CD4-positive, alpha-beta T cell treated with Interleukin-6 at 100 ng/mL for 8 hours (primary cell): ENCODE measurements around the gene CIDEA.
"Not testable (repeated sequence)": the region's sequence is repeated elsewhere in the genome, so short reads cannot be mapped to it uniquely, and the experiment has no call there.

Experiments used
- DNase-seq: peaks from one replicate; pipeline ENCODE4 v3.0.0-alpha.2; 2020; ENCODE audit warnings: mixed read lengths, low spot score

Gene CIDEA

DNA sequence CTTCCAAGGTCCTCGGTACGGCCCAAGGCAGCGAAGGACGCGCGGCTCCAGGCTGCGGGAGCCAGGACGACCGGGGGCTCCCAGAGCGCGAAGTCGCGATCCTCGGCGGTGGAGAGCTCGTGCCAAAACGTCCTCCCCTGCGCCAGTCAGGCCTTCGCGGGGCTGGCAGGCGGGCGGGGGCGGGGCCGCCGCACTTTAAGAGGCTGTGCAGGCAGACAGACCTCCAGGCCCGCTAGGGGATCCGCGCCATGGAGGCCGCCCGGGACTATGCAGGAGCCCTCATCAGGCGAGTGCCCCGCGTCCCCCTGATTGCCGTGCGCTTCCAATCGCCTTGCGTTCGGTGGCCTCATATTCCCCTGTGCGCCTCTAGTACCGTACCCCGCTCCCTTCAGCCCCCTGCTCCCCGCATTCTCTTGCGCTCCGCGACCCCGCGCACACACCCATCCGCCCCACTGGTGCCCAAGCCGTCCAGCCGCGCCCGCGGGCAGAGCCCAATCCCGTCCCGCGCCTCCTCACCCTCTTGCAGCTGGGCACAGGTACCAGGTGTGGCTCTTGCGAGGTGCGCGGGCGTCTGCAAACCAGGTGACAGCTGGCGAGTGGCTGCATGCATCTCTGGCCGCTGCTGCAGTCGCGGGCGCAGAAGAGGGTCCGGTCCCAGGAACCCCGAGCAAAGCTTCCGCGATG, at the start of gene CIDEA:
Gene CIDEA (plus strand): TSS at position 226 of the 684 bp plus-strand sequence. CDS start 23 bp downstream, at position 249.
- DNase-seq, result no peak

GRCh38 chr18:12208296-12209153, 45.6 kb upstream of the CIDEA start:
- DNase-seq, result not testable (repeated sequence)

- not testable (repeated sequence) for DNase-seq
Observed at GRCh38 chr18:12212308-12212707, 41.9 kb upstream of the CIDEA start.

GRCh38 chr18:12214296-12215005, 39.7 kb upstream of the CIDEA start:
- DNase-seq, result not testable (repeated sequence)

DNA sequence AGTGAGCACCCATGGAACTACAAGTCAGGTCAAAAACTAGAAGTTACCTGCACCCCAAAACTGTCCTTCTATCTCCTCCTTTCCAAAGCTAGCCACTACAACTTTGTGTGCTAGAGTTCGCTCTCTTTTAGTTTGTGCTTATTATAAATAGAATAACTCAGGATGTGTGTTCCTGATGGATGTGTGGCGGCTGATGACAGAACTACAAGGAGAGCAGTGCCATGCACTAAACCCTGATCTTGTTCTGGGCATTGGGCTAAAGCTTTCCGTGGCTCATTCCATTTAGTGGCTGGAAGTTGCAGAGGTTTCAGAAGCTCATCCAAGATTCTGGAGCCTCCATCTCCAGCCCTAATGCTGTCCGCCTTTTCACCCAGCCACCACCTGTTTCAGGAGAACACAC, 37.7 kb upstream of the CIDEA start:
- not testable (repeated sequence) for DNase-seq

- DNase-seq, result not testable (repeated sequence)
Observed at GRCh38 chr18:12218603-12219002, 35.6 kb upstream of the CIDEA start.

- DNase-seq, result not testable (repeated sequence)
Observed at GRCh38 chr18:12222041-12222440, 32.1 kb upstream of the CIDEA start.

DNA sequence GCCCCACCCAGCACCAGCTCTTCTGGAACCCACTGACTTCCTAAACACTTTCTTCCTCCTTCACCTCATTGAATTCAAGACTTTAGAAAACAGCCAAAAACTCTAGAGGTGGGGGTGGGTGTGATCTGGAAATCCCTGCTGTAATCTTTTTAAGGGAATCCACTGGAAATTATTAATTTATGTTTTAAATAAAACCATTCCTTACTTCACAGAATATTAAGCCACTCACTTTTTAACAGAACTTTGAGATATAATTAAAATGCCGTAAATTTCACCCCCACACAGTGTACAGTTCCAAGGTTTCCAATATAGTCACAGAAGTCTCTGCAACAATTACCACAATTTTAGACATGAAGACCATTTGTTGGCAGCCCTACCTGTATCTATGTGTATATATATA, 30.8 kb upstream of the CIDEA start:
- not testable (repeated sequence) for DNase-seq

DNA sequence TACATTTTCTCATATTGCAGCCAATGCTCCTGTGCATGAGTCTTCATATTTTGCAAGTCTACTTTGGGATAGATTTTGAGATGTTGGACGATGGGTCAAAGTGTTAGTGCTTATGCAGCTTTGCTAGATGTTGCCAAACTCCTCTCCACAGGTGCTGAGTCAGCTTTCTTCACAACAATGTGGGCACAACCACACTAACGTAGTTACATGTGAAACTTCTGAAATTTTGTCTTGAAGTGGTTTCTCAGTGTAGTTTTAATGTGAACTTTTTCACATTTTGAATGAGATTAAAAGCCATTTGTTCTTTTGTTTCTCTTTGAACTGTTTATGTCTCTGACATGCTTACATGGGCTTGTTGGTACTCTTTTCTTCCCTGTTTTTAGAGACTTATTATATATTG, 27.4 kb upstream of the CIDEA start:
- not testable (repeated sequence) for DNase-seq

GRCh38 chr18:12227399-12228186, 26.6 kb upstream of the CIDEA start:
- not testable (repeated sequence) for DNase-seq

GRCh38 chr18:12228308-12228707, 25.9 kb upstream of the CIDEA start:
- not testable (repeated sequence) for DNase-seq

DNA sequence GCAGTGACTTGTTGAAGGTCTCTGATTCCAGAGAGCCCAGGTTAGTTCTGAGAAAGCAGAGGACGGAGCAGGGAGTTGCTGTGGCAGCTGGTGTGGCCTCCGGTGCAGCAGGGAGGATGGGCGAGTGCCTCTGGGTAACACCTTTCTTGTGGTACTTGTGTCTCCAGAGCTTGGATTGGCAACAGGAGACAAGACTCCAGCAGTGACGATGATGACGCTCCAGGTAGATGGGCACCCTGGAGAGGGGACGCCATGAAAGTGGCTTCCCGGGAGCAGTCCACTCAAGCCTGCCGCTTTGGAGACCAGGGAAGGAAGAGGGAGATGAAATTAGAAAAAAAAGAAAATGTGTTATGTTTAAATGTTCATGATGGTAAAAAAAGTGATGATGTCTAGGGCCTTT, 23.6 kb upstream of the CIDEA start:
- DNase-seq, result not testable (repeated sequence)

- DNase-seq, result no peak
Observed at GRCh38 chr18:12231040-12231882, 22.9 kb upstream of the CIDEA start.

DNA sequence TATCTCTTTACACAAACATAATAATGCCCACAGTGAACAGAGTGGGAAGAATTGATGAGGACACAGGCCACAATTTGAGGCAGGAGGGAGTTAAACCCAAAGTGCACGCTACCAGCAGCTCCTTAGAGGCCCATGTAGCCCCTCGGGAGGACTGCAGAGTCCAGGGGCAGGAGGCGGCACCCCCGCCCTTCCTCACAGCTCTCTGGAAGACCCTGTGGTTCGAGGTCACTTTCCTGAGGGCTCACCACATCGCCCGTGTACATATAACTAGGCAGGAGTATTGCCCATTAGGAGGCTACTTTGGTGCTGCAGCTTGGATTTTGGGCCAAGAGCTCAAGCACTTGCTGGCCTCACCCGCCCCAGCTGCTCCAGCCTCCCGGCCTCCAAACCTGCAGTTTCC, 22.2 kb upstream of the CIDEA start:
- no peak for DNase-seq

- no peak for DNase-seq
Observed at GRCh38 chr18:12233378-12233777, 20.8 kb upstream of the CIDEA start.

DNA sequence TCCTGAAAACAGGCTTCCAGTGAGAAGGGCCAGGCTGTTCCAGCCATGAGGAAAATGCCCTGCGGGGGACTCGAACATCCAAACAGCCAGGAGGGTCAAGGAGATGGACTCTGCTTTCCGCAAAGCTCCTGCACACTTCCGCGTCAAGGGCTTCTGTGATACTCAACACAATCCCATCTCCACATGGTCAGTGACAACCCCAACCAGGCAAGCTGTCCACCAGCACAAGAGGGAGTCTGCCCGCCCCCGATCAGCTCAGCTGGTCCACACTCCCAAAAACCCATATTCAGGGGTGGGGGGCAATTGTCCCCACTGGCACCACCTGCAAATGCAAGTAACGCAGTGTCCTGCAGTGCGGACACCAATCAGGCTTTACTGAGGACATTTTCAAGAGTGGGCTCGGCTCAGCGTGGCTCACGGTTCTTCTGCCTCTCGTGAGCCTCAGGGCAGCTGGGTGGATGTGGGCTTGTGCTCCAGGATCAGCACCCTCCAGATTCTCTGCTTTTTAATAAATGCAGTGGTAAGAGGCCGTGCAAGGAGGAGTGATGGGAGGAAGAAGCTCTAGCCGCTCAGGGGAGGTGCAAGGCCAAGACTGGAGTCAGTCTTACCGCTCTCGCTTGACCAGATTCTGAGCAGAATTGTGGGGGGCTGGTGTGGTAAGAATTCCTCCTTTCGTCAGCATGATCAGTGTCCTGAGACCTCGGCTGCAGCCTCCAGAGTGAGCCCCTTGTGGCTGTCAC, 19.5 kb upstream of the CIDEA start:
- no peak for DNase-seq

GRCh38 chr18:12236141-12236540, 18.0 kb upstream of the CIDEA start:
- DNase-seq, result no peak

DNA sequence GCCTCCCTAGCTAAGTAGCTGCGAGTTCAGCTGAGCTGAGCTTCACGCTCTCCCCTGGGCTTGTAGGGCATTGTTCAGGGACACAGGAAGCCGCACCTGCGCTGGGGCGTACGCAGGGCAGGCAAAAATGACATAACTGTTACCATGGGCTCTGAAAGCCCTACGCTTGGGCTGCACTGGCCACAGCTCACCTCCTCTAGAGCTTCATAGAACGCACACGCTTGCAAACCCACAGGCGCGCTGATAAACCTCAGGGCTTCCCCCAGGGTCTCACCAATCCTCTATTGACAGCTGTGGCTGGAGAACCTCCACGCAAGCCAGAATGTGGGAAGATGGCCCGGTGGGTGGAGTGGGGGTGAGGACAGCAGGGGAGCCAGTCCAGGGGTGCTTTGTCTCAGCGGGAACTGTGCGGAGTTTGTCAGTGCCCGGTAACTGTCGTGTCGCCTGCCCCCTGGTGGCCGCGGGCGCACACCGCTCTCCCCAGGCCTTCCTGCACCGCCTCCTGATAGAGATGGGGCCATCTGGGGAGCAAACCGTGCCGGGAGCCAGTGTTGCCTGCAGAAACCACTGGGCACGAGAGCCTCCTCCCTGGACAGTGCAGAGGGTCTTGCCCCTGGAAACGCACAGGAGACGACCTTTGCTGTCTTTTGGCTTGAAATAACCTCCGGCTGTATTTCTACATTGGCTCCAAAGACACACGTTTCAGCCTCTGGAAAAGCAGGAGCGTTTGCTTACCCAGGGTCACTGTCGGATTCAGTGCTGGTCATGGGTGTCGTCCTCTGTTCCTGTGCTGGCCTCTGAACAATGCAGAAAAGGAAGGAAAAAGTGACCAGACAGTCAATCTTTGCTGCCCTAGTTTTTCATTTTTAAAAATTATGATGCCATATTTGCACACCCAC, 17.0 kb upstream of the CIDEA start:
- DNase-seq, result peak; percentile 30

DNA sequence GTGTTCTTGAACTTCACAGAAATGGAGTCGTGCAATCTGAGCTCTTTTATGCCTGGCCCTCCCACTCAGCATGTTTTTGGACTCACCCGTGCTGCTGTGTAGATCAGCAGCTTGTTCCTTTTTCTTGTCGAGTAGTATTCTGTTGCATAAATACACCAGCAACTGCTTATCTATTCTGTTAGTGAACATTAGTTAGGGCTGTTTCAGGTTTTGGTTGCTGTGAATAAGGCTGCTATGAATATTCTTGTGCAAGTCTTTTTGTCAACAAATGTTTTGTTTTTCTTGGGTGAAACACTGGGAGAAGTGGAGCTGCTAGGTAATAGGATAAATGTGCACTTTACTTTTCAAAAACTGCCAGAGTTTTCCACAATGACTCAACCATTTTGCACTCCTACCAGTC, 15.3 kb upstream of the CIDEA start:
- DNase-seq, result no peak
